ENCODE data around the gene CSNK1G2.

The CSNK1G2 gene

GRCh38 chr19:2027361-2027760, 86.4 kb downstream of the CSNK1G2 start:
- no peak for DNase-seq

Data from NCI-H146 (cell line).